ENCODE results near the gene G3BP1. TPM values are rescaled to one million over a fixed set of nuclear protein-coding genes. Genes with fewer than 3 reads are reported as not detected.

The G3BP1 gene
- total and polyA plus RNA-seq, 9 of the 15 experiments (the other 6 are each of a cell fraction or from before 2014, with no cell fraction given) = 54.7 to 264 (median 105) TPM

DNA sequence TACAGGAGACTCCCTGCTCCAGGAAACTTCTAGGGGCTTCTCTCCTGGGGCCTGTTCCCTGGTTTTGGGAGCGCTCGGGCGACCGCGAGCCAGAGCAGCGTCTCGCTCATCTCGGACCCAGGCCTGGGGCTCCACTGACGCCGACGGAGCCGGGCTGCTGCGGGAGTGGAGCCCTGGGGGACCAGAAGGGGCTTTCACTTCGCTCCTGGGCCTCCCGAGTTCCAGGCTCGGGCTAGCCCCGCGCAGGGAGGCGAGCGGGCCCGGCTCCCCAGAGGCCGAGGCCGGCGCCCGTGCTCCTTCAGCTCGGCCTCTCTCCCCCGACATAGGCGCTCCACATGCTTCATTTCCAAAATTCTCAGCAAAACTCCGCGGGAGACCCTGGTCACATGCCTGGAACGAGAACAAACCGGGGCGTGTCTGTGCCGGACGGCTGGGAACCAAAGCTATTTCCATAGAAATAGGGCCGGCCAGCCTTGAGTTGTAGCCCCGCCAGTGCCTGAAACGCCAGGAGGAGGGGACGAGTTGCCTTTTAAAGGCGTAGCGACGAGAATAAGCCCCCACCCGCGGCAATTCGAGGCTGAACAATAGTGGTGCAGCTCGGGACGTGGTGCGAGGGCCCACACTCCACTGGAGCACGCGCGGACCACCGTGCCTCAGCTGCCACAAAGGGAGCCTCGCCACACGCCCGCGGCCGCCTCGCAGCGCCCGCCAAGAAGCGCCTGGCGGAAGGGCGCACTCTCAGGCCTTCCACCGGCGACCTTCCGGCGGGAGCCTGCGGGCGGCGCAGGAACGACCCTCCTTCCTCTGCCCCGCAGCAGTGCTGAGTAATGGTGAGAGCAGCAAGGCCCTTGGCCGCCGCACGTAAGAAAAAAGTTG, 1.1 kb upstream of the G3BP1 start (continued):
- TF ChIP-seq, protein P1, sequence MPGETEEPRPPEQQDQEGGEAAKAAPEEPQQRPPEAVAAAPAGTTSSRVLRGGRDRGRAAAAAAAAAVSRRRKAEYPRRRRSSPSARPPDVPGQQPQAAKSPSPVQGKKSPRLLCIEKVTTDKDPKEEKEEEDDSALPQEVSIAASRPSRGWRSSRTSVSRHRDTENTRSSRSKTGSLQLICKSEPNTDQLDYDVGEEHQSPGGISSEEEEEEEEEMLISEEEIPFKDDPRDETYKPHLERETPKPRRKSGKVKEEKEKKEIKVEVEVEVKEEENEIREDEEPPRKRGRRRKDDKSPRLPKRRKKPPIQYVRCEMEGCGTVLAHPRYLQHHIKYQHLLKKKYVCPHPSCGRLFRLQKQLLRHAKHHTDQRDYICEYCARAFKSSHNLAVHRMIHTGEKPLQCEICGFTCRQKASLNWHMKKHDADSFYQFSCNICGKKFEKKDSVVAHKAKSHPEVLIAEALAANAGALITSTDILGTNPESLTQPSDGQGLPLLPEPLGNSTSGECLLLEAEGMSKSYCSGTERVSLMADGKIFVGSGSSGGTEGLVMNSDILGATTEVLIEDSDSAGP (CRISPR knock-in tag; IDR thresholded peaks at IDR 0.05) = peak; percentile 94
- no peak for TF ChIP-seq NCOA4 (IDR thresholded peaks at IDR 0.05; ENCODE audit: partially characterized antibody)
- TF ChIP-seq TGIF2 (CRISPR knock-in tag; IDR thresholded peaks at IDR 0.05) = peak; percentile 86; the same call in 1 of the 2 replicates
- TF ChIP-seq KLF10 (CRISPR knock-in tag; IDR thresholded peaks at IDR 0.05) = no peak
- TF ChIP-seq MCM3 (IDR thresholded peaks at IDR 0.05) = no peak
- no peak for TF ChIP-seq CBX8 (IDR thresholded peaks at IDR 0.05; ENCODE audit: borderline replicate concordance, extremely low read depth, low read depth, low read length, poor library complexity, severe bottlenecking)
- 0 out of 2 replicates have a peak, but pooled peaks have one; percentile 8 for TF ChIP-seq NR2C2 (CRISPR knock-in tag; IDR thresholded peaks at IDR 0.05)
- TF ChIP-seq NR2C2 (tag; IDR thresholded peaks at IDR 0.05) = no peak
- TF ChIP-seq KLF1 (tag; IDR thresholded peaks at IDR 0.05) = no peak
- no peak; the same call in 1 of the 2 replicates for TF ChIP-seq ZNF12 (CRISPR knock-in tag; IDR thresholded peaks at IDR 0.05)
- TF ChIP-seq ZNF79 (CRISPR knock-in tag; IDR thresholded peaks at IDR 0.05; ENCODE audit: low read depth) = 0 out of 2 replicates have a peak, but pooled peaks have one; percentile 57
- TF ChIP-seq NEUROD1 (IDR thresholded peaks at IDR 0.05; ENCODE audit: borderline replicate concordance, low read depth, low read length, partially characterized antibody) = no peak
- TF ChIP-seq, protein P2, sequence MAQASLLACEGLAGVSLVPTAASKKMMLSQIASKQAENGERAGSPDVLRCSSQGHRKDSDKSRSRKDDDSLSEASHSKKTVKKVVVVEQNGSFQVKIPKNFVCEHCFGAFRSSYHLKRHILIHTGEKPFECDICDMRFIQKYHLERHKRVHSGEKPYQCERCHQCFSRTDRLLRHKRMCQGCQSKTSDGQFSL (CRISPR knock-in tag; IDR thresholded peaks at IDR 0.05) = peak; percentile 30; the same call in 1 of the 2 replicates
- TF ChIP-seq, protein P2 (tag; IDR thresholded peaks at IDR 0.05) = no peak
- no peak for TF ChIP-seq NFYB (IDR thresholded peaks at IDR 0.05; ENCODE audit: extremely low read depth, insufficient read length)
- TF ChIP-seq TOE1 (IDR thresholded peaks at IDR 0.05; ENCODE audit: borderline replicate concordance) = 0 out of 2 replicates have a peak, but pooled peaks have one; percentile 52
- 0 out of 2 replicates have a peak, but pooled peaks have one; percentile 43 for TF ChIP-seq TOE1 (CRISPR knock-in tag; IDR thresholded peaks at IDR 0.05; ENCODE audit: borderline replicate concordance, low read depth)
- TF ChIP-seq ZNF76 (CRISPR knock-in tag; IDR thresholded peaks at IDR 0.05; ENCODE audit: borderline replicate concordance) = peak; percentile 71; the same call in 1 of the 2 replicates
- no peak for TF ChIP-seq ARHGAP35 (IDR thresholded peaks at IDR 0.05; ENCODE audit: partially characterized antibody)
- peak; percentile 34; the same call in 1 of the 2 replicates for TF ChIP-seq RNF219 (CRISPR knock-in tag; IDR thresholded peaks at IDR 0.05)
- TF ChIP-seq KDM1A (IDR thresholded peaks at IDR 0.05) = no peak

All from K562 (cell line).